Ramos (cell line): Measurements from ENCODE around the gene IPPK.
"Not testable (repeated sequence)": the region's sequence is repeated elsewhere in the genome, so short reads cannot be mapped to it uniquely, and the experiment has no call there.

Experiments
- in situ Hi-C: fragments of 300-500 bp; cut with MboI; formaldehyde crosslinking; loops from one replicate; pipeline ENCODE4 v1.14.3; 2022; ENCODE audit warnings: low sequenced_read_pairs; ENCODE audit not compliant: unreplicated experiment

Gene IPPK

DNA sequence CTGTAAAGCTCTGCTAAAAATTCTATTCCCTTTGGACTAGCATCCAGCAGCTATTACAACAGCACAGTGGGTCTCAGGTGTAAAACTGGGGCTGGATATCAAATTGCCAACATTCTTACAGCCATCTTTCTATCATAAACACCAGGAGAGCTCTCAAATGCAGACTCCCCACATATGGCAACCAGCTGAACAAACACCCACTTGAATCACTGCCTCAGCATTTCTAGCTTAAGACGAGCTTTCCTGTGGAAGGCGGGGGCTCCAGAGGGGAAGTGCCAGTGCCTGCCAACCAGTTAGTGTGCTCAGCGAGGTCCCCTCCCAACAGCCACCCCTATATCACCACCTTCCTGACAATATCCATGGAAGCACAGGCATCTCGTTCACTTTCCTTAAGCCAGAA is 62.2 kb downstream of the IPPK start:
- in situ Hi-C loops = no loop called here

DNA sequence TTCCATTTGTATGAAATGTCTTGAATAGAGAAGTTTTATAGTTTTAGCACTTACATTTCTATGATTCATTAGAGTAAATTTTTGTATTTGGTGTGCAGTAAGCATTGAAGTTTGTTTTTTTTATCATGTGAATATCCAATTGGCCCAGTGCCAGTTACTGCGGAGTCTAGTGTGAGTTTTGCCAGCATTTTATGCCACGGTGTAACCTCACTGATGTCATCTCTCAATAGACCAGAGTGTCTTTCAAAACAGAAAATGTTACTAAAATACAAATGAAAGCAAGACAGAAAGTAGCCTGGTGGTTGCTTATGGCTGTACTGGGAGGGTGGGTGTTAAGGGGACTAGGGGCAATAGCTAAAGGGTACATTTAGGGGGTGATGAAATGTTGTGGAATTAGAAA is 62.8 kb downstream of the IPPK start:
- in situ Hi-C loops = no loop called here

DNA sequence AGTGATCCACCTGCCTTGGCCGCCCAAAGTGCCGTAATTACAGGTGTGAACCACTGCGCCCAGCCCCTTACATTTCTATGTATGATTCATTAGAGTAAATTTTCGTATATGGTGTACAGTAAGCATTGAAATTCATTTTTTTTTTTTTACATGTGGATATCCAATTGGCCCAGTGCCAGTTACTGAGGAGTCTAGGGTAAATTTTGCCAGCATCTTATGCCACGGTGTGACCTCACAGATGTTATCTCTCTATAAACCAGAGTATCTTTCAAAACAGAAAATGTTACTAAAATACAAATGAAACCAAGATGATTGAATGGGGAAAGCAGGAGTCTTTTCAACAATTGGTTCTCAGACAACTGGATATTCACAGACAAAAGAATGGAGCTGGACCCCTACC is 64.7 kb downstream of the IPPK start:
- in situ Hi-C loops = no loop called here

DNA sequence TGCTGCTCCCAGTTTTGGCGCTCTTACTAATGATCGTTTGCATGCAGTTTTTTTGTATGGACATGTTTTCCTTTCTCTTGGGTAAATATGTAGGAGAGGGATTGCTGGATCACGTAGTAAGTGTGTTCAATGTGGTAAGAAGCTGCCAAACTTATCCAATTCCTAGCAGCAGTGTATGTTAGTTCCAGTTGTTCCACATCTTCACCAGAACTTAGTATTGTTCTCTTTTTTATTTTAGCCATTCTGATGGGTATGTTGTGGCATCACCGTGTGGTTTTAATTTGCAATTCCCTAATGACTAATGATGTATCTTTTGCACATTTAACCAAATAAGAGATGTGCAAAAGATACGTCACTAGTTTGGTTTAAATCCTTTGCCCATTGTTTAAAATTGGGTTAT is 65.9 kb downstream of the IPPK start:
- in situ Hi-C loops = no loop called here

DNA sequence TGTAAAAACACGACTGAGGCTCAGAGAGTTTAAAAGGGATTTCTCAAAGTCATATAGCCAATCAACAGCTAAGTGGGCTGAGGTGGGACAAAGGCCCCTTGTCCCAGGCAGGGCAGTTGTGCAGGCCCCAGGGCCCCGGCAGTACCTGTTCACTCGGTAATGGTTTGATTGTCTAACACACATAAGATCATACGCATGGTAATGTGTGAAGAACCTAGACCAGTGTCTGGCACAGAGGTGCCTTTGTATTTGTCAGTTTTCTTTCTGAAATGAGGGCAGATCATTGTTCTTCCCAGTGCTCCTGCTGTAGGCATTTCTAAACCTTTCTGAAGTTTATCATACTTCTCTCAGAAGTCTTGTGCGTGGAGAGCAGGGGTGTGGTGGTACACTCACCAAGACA is 66.8 kb downstream of the IPPK start:
- in situ Hi-C loops = no loop called here

DNA sequence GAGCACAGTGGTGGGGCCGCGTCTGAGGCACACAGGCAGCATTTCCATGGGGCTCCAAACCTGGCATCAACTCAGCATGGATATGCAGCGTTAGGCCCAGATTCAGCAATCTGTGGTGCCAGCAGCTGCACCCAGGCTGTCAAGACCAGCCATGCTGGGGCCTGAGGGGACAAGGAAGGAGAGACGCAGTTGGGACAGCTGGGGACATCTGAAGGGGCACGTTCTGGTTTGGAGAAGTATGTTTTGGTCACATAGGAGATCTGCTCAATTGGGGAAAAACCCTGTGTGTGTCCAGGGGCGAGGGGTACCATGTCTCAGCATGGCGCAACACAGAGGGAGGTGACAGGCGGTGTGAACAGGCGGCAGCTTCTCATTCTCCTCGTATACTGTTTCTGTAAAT is 67.5 kb downstream of the IPPK start:
- in situ Hi-C loops = no loop called here

DNA sequence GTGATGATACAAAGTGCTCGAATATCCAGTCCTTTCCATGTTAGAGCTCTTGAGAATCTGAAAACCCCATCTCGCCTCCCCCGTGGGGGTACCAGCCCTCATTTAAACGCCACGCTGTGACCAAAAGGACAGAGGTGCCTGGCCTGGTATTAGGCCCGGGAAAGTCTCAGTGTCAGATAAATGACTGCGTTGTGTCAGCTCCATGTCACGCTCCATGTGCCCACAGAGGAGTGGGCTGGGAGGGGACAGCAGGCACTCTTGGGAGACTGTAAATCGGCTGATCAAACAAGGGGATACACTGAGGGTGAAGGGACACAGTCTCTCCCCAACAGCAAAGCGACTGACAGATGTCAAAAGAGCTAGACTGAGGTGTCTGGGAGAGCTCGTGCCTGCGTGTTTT is 68.5 kb downstream of the IPPK start:
- in situ Hi-C loops = no loop called here

DNA sequence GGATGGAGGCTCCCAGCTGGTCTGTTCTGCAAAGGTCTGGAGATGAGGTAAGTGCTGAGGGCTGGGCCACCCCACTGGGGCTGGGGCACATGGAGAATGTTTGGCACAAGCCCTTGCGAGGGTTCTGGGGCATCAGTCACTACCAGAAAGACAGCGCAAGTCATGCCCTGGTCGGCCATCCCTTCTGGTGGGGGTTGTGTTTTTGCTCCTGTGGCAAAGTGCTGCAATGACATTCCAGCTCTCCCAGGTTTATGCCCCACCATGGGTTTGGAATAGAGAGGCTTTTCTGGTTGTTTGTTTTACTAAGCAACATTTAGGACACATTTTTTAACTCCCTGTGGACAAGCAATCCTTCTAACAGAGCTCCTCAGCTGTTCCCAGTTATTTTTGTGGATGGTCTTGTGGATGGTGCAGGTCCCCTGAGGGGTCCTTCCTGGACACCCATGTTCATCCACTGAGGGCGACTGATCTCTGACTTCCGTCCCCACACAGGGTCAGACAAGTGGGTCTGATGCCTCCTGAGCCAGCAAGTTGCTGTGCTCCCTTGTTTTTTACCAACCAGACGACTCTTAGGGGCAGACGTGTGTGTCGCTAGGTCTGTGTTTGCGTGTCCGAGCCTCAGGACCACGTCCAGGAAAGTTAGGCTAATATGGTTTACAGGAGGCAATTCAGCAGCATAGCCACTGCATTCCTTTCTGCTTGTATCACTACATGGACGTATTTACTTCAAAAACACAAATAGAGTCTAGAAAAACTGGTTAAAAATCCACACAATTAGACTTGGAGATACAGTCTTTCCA is 69.3 kb downstream of the IPPK start:
- in situ Hi-C loops = no loop called here

DNA sequence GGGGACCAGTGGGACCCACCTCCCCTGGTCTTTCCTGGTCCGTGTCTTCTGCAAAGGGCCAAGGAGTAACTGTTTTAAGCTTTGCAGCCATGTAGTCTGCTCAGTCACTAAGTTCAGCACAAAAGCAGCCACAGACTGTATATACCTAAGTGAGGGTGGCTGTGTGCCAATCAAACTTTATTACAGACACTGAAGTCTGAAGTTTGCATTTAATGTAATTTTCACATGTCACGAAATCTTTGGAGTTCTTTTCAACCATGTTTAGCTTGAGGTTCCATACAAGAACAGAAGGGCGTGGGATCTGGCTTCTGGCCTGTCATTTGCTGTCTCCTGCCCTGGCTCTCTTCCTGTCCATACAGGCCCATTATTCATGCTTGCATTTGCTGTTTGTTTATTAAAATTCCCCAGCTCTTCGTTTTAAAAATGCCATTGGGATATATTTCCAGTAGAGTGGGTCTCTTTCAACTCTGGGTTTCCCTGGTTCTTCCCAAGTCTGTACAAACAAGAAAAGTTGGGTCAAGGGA is 69.9 kb downstream of the IPPK start:
- in situ Hi-C loops = no loop called here

DNA sequence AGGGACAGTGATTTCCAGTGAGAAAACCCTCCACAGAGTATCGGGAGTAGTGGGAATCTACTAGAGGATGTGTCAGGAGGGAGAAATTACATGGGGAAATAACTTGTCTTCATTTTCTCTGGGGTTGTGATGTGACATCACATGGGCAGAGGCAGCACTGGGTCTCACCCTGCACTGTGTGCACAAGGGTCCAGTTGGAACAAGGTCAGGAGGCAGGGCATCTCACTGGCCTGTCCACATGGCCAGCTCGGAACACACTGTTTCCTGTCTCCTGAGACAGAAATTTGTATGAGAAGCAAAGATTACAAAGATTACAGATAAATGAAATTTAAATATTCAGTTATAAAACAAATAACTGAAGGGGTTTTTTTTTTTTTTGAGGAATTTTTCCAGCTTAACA is 71.5 kb downstream of the IPPK start:
- in situ Hi-C loops = no loop called here

DNA sequence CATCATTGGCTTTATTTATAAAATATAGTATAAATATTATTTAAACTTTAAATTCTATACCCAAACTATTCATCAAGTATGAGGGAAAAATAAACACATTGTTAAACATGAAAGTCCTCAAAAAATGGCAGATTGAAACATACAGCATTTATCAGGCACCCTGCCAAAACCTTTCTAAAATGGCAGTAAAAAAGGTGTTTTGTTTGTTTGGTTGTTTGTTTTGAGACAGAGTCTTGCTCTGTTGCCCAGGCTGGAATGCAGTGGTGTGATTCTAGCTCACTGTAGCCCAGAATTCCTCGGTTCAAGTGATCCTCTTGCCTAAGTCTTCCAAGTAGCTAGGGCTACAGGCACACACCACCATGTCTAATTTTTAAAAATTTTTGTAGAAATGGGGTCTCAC is 74.0 kb downstream of the IPPK start:
- in situ Hi-C loops = no loop called here

DNA sequence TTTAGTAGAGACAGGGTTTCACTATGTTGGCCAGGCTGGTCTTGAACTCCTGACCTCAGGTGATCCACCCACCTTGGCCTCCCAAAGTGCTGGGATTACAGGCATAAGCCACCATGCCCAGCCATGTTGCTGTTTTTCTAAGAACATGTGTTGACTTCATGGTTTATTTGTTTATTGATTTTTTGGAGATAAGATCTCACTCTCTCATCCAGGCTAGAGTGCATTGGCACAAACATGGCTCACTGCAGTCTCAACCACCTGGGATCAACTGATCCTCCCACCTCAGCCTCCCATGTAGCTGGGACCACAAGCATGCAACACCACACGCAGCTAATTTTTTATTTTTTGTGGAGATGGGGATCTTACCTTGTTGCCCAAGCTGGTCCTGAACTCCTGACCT is 74.9 kb downstream of the IPPK start:
- in situ Hi-C loops = not testable (repeated sequence)

DNA sequence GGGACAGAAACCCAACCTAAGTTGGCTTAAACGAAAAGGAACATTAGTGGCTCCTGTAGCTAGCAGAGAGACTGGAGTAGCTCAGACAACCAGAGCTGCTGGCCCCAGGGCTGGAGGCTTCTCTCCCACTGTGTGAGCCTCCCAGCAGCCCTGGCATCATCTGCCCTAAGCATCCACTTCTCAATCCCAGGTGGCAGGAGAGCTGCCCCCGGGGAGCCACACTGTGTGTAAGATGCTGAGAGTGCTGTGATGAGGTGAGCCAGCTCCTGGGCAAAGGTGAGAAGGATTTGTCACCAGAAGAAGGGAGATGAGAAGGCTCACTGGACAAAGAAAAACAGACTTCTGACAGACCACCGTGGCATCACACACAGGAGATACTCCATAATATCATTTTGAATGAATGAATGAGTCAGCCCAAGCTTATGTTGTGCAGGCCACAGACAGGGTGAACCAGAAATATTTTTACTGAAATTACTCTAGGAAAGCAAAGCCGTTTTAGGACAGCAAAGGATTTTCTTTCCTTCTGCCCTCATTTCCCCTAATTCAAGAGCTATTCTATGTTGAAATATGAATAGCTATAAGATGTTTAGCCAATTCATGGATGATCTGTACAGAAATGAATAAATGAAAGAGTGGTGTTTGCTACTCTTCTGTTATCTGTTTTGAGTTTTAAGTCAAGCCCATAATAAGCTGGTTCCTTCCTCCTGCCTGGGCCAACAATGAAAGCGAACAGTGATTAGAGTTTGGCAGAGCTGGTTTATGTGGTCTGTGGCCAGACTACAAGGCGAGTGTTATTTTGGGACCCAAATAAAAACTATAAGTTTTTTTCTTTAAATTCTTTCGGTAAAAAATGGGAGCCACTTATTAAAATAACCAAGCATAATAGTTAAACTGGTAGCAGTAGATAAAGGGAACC is 76.7 kb downstream of the IPPK start:
- in situ Hi-C loops = no loop called here

DNA sequence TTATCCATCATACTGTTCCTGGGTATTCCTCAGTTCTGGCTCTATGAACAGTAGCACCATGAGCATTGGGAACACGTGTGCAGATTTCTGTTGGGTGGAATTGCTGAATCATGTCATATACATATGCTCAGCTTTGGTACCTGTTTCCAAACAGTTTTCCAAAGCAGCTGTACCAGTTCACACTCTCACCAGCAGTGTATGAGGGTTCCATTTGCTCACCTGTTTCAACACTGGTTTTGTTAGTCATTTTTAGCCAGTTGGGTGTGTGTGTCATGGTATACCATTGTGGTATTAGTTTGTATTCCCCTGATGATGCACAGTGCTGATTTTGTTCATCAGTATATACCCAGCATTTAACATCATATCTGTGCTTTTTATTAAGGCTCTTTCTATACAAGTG is 77.4 kb downstream of the IPPK start:
- in situ Hi-C loops = no loop called here

DNA sequence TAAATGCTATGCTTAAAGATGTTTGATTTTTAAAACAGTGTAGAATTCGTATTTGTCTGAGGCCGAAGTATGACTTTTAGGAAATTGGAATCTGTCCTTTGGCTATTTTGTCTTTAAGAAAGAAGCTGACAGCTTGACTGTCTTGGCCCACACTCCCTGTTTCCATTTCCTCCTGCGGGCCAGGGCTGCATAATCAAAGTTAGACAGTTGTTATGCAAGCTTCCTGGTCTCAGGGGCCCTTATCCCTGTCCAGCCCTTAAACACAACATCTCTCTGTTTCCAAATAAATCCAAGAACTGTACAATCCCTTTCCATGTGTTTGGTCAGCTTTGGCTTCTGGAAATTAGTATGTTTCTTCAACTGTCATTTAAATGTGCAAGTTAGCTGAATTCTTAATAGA is 79.6 kb downstream of the IPPK start:
- in situ Hi-C loops = no loop called here

DNA sequence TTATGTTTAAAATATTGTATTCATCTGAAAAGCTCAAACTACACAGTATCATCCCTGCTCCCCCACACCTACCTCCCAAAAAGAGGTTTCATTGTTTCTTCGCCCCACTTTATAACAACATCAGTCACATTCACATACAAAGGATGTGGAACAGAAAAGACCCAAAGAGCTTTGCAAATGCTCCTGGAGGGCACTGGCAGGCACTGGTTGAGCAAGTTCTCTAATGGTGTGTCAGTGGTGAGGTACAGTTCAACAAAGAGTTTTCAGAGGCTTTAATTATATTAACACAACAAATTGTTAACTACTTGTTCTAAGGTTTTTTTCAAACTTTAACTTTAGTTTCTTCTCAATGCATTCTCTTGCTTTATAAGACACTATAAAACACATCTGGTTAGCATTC is 80.0 kb downstream of the IPPK start:
- in situ Hi-C loops = no loop called here

DNA sequence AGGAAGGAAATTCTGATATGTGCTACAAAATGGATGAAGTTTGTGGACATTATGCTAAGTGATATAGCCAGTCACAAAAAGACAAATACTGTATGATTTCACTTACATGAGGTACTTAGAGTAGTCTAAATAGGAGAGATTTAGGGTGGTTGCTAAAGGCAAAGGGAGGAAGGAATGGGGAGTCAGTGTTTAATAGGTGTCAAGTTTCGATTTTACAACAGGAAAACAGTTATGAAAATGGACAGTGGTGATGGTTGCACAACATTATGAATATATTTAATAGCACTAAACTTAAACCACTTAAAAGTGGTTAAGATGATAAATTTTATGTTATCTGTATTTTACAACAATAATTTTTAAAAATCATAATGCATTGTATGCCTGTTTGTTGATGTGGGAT is 93.8 kb downstream of the IPPK start:
- in situ Hi-C loops = no loop called here

DNA sequence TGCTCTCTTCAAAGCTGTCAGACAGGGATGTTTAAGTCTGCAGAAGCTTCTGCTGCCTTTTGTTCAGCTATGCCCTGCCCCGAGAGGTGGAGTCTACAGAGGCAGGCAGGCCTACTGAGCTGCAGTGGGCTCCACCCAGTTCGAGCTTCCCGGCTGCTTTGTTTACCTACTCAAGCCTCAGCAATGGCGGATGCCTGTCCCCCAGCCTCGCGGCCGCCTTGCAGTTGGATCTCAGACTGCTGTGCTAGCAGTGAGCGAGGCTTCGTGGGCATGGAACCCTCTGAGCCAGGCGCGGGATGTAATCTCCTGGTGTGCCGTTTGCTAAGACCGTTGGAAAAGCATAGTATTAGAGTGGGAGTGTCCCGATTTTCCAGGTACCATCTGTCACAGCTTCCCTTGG is 96.3 kb downstream of the IPPK start:
- in situ Hi-C loops = loop anchor here (25.0 kb wide), 1 partner anchor 89 kb away; the partner anchor contains the start of gene IPPK

DNA sequence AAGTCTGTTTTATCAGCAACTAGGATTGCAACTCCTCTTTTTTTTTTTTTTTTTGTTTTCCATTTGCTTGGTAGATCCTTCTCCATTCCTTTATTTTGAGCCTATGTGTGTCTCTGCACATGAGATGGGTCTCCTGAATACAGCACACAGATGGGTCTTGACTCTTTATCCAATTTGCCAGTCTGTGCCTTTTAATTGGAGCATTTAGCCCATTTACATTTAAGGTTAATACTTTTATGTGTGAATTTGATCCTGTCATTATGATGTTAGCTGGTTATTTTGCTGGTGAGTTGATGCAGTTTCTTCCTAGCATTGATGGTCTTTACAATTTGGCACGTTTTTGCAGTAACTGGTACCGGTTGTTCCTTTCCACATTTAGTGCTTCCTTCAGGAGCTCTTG is 98.1 kb downstream of the IPPK start:
- in situ Hi-C loops = loop anchor here (25.0 kb wide), 1 partner anchor 90 kb away; the partner anchor contains the start of gene IPPK

DNA sequence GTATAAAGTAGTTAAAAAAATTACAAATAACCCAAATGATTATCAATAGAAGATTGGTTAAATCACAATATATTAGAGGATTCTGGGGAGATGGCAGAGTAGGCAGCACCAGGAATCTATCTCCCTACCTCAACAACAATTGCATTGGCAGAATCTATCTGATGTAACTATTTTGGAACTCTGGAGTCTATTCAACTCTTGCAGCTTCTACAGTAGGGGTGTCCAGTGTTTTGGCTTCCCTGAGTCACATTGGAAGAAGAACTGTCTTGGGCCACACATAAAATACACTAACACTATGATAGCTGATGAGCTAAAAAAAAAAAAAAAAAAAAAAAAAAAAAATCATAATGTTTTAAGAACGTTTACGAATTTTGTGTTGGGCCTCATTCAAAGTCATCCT is 104.9 kb downstream of the IPPK start:
- in situ Hi-C loops = loop anchor here (25.0 kb wide), 1 partner anchor 97 kb away; the partner anchor contains the start of gene IPPK

DNA sequence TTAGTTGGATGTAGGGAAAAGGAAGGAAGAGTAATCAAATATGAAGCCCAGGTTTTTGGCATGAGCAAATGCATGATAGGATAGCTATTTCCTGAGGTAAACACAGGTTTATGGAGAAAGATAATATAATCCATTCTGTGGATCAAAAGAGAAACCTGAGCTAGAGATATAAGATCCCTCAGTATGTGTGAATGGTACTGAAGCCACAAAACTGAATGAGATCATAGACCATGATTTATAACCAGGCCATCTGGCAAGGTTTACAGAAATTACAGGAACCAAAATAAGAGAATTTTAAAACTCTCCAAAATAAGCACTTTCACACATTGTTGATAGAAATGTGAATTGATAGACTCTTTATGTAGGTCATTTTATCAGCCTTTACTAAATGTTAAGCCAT is 105.4 kb downstream of the IPPK start:
- in situ Hi-C loops = loop anchor here (25.0 kb wide), 1 partner anchor 98 kb away; the partner anchor contains the start of gene IPPK
